CD14-positive monocyte (primary cell): ENCODE data around the gene CREB5. TPM values are rescaled to one million over a fixed set of nuclear protein-coding genes. Genes with fewer than 3 reads are reported as not detected.

ENCODE experiments used
- DNase-seq, 3 donors: peaks; one replicate each; pipeline ENCODE4 v3.0.0-alpha.2; 2011 to 2022
- H2AFZ ChIP-seq: 2 replicates; pipeline ENCODE4 v1.6.0; 2012; ENCODE audit warnings: mild to moderate bottlenecking, low read depth, low read length, inconsistent platforms; ENCODE audit not compliant: insufficient read depth, poor library complexity, severe bottlenecking
- H3K27ac ChIP-seq, 2 donors: 1 replicate in 1 of 2; 2 replicates in 1 of 2; pipeline ENCODE4 v1.5.1; 2012 to 2013; ENCODE audit warnings: low read length in 2 of 2, control low read depth in 1 of 2, inconsistent platforms in 1 of 2, low read depth in 1 of 2, mild to moderate bottlenecking in 1 of 2
- H3K27me3 ChIP-seq, 2 donors: one replicate each; pipeline versions ENCODE4 v1.6.0 to v1.6.1; 2011 to 2013; ENCODE audit warnings: low read length in 2 of 2; ENCODE audit not compliant: control insufficient read depth in 2 of 2, insufficient read depth in 2 of 2
- H3K36me3 ChIP-seq, 2 donors: replicated peaks in 1 of 2; 1 replicate in 1 of 2; 2 replicates in 1 of 2; pipeline versions ENCODE4 v1.5.1 to v1.6.1; 2012 to 2013; ENCODE audit warnings: low read length in 2 of 2, control low read depth in 1 of 2, inconsistent platforms in 1 of 2, mild to moderate bottlenecking in 1 of 2; ENCODE audit not compliant: insufficient read depth in 2 of 2, control insufficient read depth in 1 of 2
- H3K4me1 ChIP-seq, 2 donors: 1 replicate in 1 of 2; 2 replicates in 1 of 2; pipeline versions ENCODE4 v1.5.1 to v1.6.1; 2012 to 2013; ENCODE audit warnings: low read length in 2 of 2, control low read depth in 1 of 2, inconsistent platforms in 1 of 2, mild to moderate bottlenecking in 1 of 2, moderate library complexity in 1 of 2; ENCODE audit not compliant: insufficient read depth in 2 of 2, control insufficient read depth in 1 of 2
- H3K4me2 ChIP-seq: replicated peaks from 2 replicates; pipeline ENCODE3; 2012; ENCODE audit warnings: low read length, moderate library complexity, mild to moderate bottlenecking; ENCODE audit not compliant: poor library complexity, severe bottlenecking; ENCODE audit errors: extremely low read depth
- H3K4me3 ChIP-seq, 3 experiments: fragments of 200-600 bp in 1 of 3; sonication (generic) in 1 of 3; replicated peaks in 1 of 3; 1 replicate in 2 of 3; 2 replicates in 1 of 3; pipeline ENCODE4 v1.5.1; 2011 to 2013; ENCODE audit warnings: low read length in 3 of 3, mild to moderate bottlenecking in 3 of 3, control low read depth in 2 of 3, low read depth in 2 of 3, inconsistent platforms in 1 of 3, moderate library complexity in 1 of 3
- H3K79me2 ChIP-seq: 2 replicates; pipeline ENCODE4 v1.6.0; 2012; ENCODE audit warnings: mild to moderate bottlenecking, control low read depth, inconsistent platforms, low read length, moderate library complexity; ENCODE audit not compliant: insufficient read depth
- H3K9ac ChIP-seq: 2 replicates; pipeline ENCODE4 v1.6.0; 2017; ENCODE audit warnings: low read length, mild to moderate bottlenecking; ENCODE audit not compliant: insufficient read depth, poor library complexity, severe bottlenecking
- H3K9me3 ChIP-seq, 2 donors: replicated peaks in 1 of 2; 1 replicate in 1 of 2; 2 replicates in 1 of 2; pipeline versions ENCODE4 v1.5.1 to v1.6.1; 2012 to 2013; ENCODE audit warnings: low read length in 2 of 2, control low read depth in 1 of 2; ENCODE audit not compliant: control insufficient read depth in 1 of 2, insufficient read depth in 1 of 2
- H4K20me1 ChIP-seq: 2 replicates; pipeline ENCODE4 v1.6.0; 2012; ENCODE audit warnings: mild to moderate bottlenecking, low read length, control low read depth, moderate library complexity; ENCODE audit not compliant: insufficient read depth
- H3K27ac Mint-ChIP-seq, 7 donors: one replicate each; pipeline ENCODE4 v1.8.0; 2020; ENCODE audit warnings: mild to moderate bottlenecking in 7 of 7, mixed read lengths in 7 of 7, moderate library complexity in 6 of 7, inconsistent platforms in 2 of 7
- H3K27me3 Mint-ChIP-seq, 3 donors: one replicate each; pipeline ENCODE4 v1.8.0; 2021 to 2022; ENCODE audit warnings: low read depth in 3 of 3, mild to moderate bottlenecking in 3 of 3, mixed read lengths in 3 of 3, moderate library complexity in 3 of 3, inconsistent platforms in 1 of 3
- H3K36me3 Mint-ChIP-seq, 2 donors: one replicate each; pipeline ENCODE4 v1.8.0; 2020; ENCODE audit warnings: mixed read lengths in 2 of 2, inconsistent platforms in 1 of 2, mild to moderate bottlenecking in 1 of 2
- H3K4me1 Mint-ChIP-seq: one replicate; pipeline ENCODE4 v1.8.0; 2020; ENCODE audit warnings: mild to moderate bottlenecking, mixed read lengths
- H3K4me3 Mint-ChIP-seq, 2 donors: one replicate each; pipeline ENCODE4 v1.8.0; 2020; ENCODE audit warnings: mild to moderate bottlenecking in 2 of 2, mixed read lengths in 2 of 2, moderate library complexity in 1 of 2
- H3K9me3 Mint-ChIP-seq, 7 donors: one replicate each; pipeline ENCODE4 v1.8.0; 2020 to 2022; ENCODE audit warnings: mixed read lengths in 7 of 7, mild to moderate bottlenecking in 6 of 7, moderate library complexity in 6 of 7, inconsistent platforms in 2 of 7
- CTCF ChIP-seq: fragments of 200-600 bp; IDR thresholded peaks from one replicate; pipeline ENCODE4 v1.8.0; 2022; ENCODE audit warnings: antibody characterized with exemption, mild to moderate bottlenecking
- WGBS: methylation state at CpG from one replicate; pipeline ENCODE4 v1.1.5; 2013; ENCODE audit warnings: missing lambda C conversion rate; ENCODE audit not compliant: insufficient coverage; 5-methylcytosine and 5-hydroxymethylcytosine counted together
- intact Hi-C, 2 donors: fragments of 100-400 bp; cut with micrococcal nuclease; formaldehyde crosslinking; loops; one replicate each; pipeline versions ENCODE4 v1.15.0 to v1.15.1; 2023
- polyA plus RNA-seq, 3 donors: library from polyadenylated mRNA; depleted of rRNA in 1 of 3; unstranded in 2 of 3; stranded (reverse) in 1 of 3; fragments of 300-500 nt in 2 of 3; fragments of >200 nt in 1 of 3; fragmentation: Illumina TruSeq in 2 of 3; gene quantifications; 1 replicate in 2 of 3; 2 replicates in 1 of 3; pipeline ENCODE4 v1.2.3, GENCODE V29; 2012 to 2021

The CREB5 gene
- polyA plus RNA-seq, 3 donors, result 25.1 to 72.3 (median 44.2) TPM

- no peak overlapping the region for H3K4me3 Mint-ChIP-seq
- WGBS, result 97% methylated on average over 4 of the region's 5 CpGs
- no peaks in the 10 kb centered on the region for H3K4me1 Mint-ChIP-seq
- intact Hi-C loops, result no loop called here
- Histone ChIP-seq H3K4me1 (no peaks in the 10 kb centered on the region), H3K9ac (no peak overlapping the region), H3K27me3 (no peaks in the 10 kb centered on the region), H3K4me3 (no peak overlapping the region), H3K36me3 (peaks cover 4 to 51% of the 10 kb centered on the region in 2 donors), H3K79me2 (no peaks in the 10 kb centered on the region), H3K27ac (no peak overlapping the region), H2AFZ (no peak overlapping the region), H3K4me2 (no peak overlapping the region), H4K20me1 (peaks cover 100% of the 10 kb centered on the region), H3K9me3 (no peaks in the 10 kb centered on the region)
- peaks cover 0 to 3% (median 0%) of the 10 kb centered on the region in 7 donors for H3K9me3 Mint-ChIP-seq
- H3K27ac Mint-ChIP-seq, result no peak overlapping the region
- H3K36me3 Mint-ChIP-seq, result peaks cover 68 to 79% of the 10 kb centered on the region in 2 donors
- H3K27me3 Mint-ChIP-seq, result peaks cover 2 to 4% (median 3%) of the 10 kb centered on the region in 3 donors
- no peak for TF ChIP-seq CTCF
- no peak for DNase-seq
These were observed 345.9 kb downstream of the CREB5 start for GRCh38 chr7:28758186-28758585.

- WGBS, result 93% methylated on average over 3 of the region's 5 CpGs
- Mint-ChIP-seq H3K27me3 (peaks cover 2 to 4% (median 3%) of the 10 kb centered on the region in 3 donors), H3K4me3 (no peak overlapping the region), H3K9me3 (peaks cover 0 to 3% (median 0%) of the 10 kb centered on the region in 7 donors), H3K27ac (no peak overlapping the region), H3K4me1 (no peaks in the 10 kb centered on the region), H3K36me3 (peaks cover 66 to 76% of the 10 kb centered on the region in 2 donors)
- peaks cover 4 to 54% of the 10 kb centered on the region in 2 donors for H3K36me3 ChIP-seq
- intact Hi-C loops, result no loop called here
- no peak overlapping the region for H3K9ac ChIP-seq
- no peaks in the 10 kb centered on the region for H3K79me2 ChIP-seq
- no peak overlapping the region for H2AFZ ChIP-seq
- no peaks in the 10 kb centered on the region for H3K4me1 ChIP-seq
- no peaks in the 10 kb centered on the region for H3K9me3 ChIP-seq
- H3K27me3 ChIP-seq, result no peaks in the 10 kb centered on the region
- H4K20me1 ChIP-seq, result peaks cover 99% of the 10 kb centered on the region
- TF ChIP-seq CTCF, result no peak
- no peak overlapping the region for H3K4me3 ChIP-seq
- no peak overlapping the region for H3K4me2 ChIP-seq
- DNase-seq, result no peak
- no peak overlapping the region for H3K27ac ChIP-seq
These were observed 347.2 kb downstream of the CREB5 start for GRCh38 chr7:28759475-28759971.
